Transverse colon (tissue), 4 donors: ENCODE measurements around the gene TM2D3. TPM values are rescaled to one million over a fixed set of nuclear protein-coding genes. Genes with fewer than 3 reads are reported as not detected.

Experiments
- DNase-seq: peaks from one replicate; pipeline ENCODE4 v3.0.0-alpha.2; 2019
- H3K27ac ChIP-seq, 4 donors: fragments of 200-600 bp; sonication (generic); 2 replicates each; pipeline ENCODE4 v1.5.1; 2016 to 2018; ENCODE audit warnings: inconsistent platforms in 4 of 4
- H3K27me3 ChIP-seq: fragments of 200-600 bp; sonication (generic); 2 replicates; pipeline ENCODE4 v1.5.1; 2017; ENCODE audit warnings: inconsistent platforms
- H3K36me3 ChIP-seq, 4 donors: fragments of 200-600 bp; sonication (generic); 2 replicates each; pipeline ENCODE4 v1.5.1; 2017 to 2019; ENCODE audit warnings: inconsistent platforms in 4 of 4
- H3K4me1 ChIP-seq, 4 donors: fragments of 200-600 bp; sonication (generic); 2 replicates each; pipeline ENCODE4 v1.5.1; 2017 to 2020; ENCODE audit warnings: inconsistent platforms in 4 of 4
- H3K4me3 ChIP-seq, 4 donors: fragments of 200-600 bp; sonication (generic); 1 replicate in 1 of 4; 2 replicates in 3 of 4; pipeline versions ENCODE4 v1.5.1 to v1.6.1; 2017 to 2019; ENCODE audit warnings: inconsistent platforms in 4 of 4
- H3K9me3 ChIP-seq, 2 donors: fragments of 200-600 bp; sonication (generic); 2 replicates each; pipeline ENCODE4 v1.5.1; 2017 to 2019; ENCODE audit warnings: inconsistent platforms in 2 of 2
- EP300 ChIP-seq: sonication (generic); formaldehyde crosslinking; IDR thresholded peaks from one replicate; pipeline ENCODE4 v1.6.1; 2017; ENCODE audit warnings: antibody characterized with exemption, low read depth
- POLR2A ChIP-seq: fragments of 450-650 bp; IDR thresholded peaks from one replicate; pipeline ENCODE4 v1.6.1; 2016; ENCODE audit warnings: antibody characterized with exemption, mild to moderate bottlenecking, moderate library complexity
- POLR2AphosphoS5 ChIP-seq, 3 donors: sonication (generic); formaldehyde crosslinking; IDR thresholded peaks; one replicate each; pipeline ENCODE4 v1.6.1; 2016; ENCODE audit warnings: antibody characterized with exemption in 3 of 3
- WGBS, 2 donors: methylation state at CpG; one replicate each; pipeline ENCODE4 v1.1.5; 2018; ENCODE audit warnings: low coverage in 1 of 2; 5-methylcytosine and 5-hydroxymethylcytosine counted together
- in situ Hi-C, 4 donors: fragments of 200-750 bp; cut with MboI; loops; one replicate each; pipeline versions ENCODE4 v1.15.0 to v1.15.1; 2017; ENCODE audit warnings: low sequenced_read_pairs in 3 of 4, low pct_ligation_motif_present in 1 of 4, low pct_unique_long_range_greater_than_20kb in 1 of 4
- intact Hi-C: fragments of 100-400 bp; cut with DNase I; formaldehyde crosslinking; loops from one replicate; pipeline ENCODE4 v1.15.1; 2023; ENCODE audit warnings: low total_unique reads
- total RNA-seq, 4 donors: library from RNA; depleted of rRNA; stranded (reverse); fragments of >200 nt; gene quantifications; one replicate each; pipeline ENCODE4 v1.1.0, GENCODE V29; 2016
- TF ChIP-seq, protein P1 (sequence below), 5 experiments: fragments of 200-600 bp in 3 of 5; fragments of 450-650 bp in 2 of 5; sonication (generic) in 3 of 5; IDR thresholded peaks; 1 replicate in 2 of 5; 2 replicates in 3 of 5; pipeline ENCODE4 v1.5.1; 2016 to 2017; ENCODE audit warnings: antibody characterized with exemption in 5 of 5, inconsistent platforms in 3 of 5, mild to moderate bottlenecking in 2 of 5, moderate library complexity in 1 of 5

The TM2D3 gene
- total RNA-seq, 4 donors from 2014 or later, result 13.8 to 46.4 (median 33.6) TPM

DNA sequence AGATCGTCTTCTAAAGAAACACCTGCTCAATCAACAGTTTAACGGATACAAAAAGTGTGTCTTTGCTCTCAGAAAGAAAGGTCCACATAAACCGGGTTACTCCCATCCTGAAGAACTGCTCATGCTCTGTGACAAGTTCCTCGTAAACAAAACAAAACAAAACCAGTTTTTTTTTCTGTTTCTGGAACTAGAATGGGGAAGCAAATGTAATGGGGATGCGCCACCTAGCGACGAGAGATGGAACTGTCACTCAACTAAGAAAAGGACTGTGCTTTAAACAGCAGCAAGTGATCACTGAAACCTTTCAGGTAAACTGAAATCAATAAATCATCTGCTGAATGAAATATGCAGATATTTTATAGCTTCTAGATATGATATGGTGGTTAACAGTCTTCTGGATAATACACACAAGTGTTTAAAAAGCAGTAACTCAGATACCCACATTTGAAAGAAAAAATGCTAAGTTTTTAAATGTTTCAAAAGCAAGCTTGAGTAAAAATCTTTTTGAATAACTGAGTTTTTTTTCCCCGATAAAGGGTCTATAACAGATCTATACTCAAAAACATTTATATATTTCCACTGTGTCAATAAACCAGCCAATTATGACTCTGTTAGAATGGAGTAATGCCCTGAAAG is 10.9 kb downstream of the TM2D3 start:
- TF ChIP-seq POLR2A (no peak), POLR2AphosphoS5 (IDR thresholded peaks at IDR 0.05) (no peak)
- TF ChIP-seq, protein P1, sequence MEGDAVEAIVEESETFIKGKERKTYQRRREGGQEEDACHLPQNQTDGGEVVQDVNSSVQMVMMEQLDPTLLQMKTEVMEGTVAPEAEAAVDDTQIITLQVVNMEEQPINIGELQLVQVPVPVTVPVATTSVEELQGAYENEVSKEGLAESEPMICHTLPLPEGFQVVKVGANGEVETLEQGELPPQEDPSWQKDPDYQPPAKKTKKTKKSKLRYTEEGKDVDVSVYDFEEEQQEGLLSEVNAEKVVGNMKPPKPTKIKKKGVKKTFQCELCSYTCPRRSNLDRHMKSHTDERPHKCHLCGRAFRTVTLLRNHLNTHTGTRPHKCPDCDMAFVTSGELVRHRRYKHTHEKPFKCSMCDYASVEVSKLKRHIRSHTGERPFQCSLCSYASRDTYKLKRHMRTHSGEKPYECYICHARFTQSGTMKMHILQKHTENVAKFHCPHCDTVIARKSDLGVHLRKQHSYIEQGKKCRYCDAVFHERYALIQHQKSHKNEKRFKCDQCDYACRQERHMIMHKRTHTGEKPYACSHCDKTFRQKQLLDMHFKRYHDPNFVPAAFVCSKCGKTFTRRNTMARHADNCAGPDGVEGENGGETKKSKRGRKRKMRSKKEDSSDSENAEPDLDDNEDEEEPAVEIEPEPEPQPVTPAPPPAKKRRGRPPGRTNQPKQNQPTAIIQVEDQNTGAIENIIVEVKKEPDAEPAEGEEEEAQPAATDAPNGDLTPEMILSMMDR (IDR thresholded peaks at IDR 0.05), result peak; percentile 92 to 98 (median 94)
- Histone ChIP-seq H3K9me3 (no peaks in the 10 kb centered on the region), H3K4me1 (peaks cover 7 to 45% (median 15%) of the 10 kb centered on the region in 4 donors), H3K4me3 (no peak overlapping the region), H3K27me3 (no peaks in the 10 kb centered on the region), H3K36me3 (peaks cover 0 to 29% (median 11%) of the 10 kb centered on the region in 4 donors), H3K27ac (peak overlapping the region; percentile 52 to 76 (median 60))
- WGBS, 2 donors, result 18 to 28% methylated on average over 8 of the region's 8 CpGs
- peak; percentile 84 for DNase-seq
- in situ Hi-C loops (loop anchor here (5.0 to 10.0 kb wide), 3 partner anchors 344 to 349 kb away; partner anchors contain the start of gene SNRPA1 (in 3 of the 4)), intact Hi-C loops (loop anchor here (2.0 kb wide), 1 partner anchor 336 kb away; no protein-coding TSS in a partner anchor)

DNA sequence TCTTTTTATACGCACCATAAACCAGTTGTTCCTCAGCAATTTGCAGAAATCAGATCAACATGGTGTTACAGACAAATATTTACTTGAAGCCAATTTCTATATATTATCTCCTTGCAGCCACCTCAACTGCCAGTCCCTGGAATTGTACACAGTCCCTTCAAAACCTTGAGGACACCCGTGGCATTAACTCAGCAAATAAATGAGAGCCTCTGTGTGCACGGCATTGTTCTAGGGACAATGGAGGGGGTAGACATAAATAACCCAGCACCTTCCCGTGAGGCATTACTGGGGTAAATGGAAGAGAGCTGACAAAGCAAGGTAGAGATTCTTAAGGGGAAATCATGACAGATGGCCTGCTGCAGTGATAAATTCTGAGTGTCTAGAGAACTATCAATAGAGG is 12.5 kb downstream of the TM2D3 start:
- in situ Hi-C loops, result loop anchor here (5.0 to 10.0 kb wide), 3 partner anchors 342 to 347 kb away; partner anchors contain the start of gene SNRPA1 (in 3 of the 4)
- intact Hi-C loops, result loop anchor here (2.0 kb wide), 1 partner anchor 335 kb away; no protein-coding TSS in a partner anchor
- TF ChIP-seq POLR2A, result no peak
- TF ChIP-seq POLR2AphosphoS5 (IDR thresholded peaks at IDR 0.05), result no peak
- TF ChIP-seq EP300, result no peak
- TF ChIP-seq, protein P1 (IDR thresholded peaks at IDR 0.05), result no peak
- no peaks in the 10 kb centered on the region for H3K9me3 ChIP-seq
- DNase-seq, result no peak
- peaks cover 0 to 14% (median 5%) of the 10 kb centered on the region in 4 donors for H3K36me3 ChIP-seq
- H3K4me3 ChIP-seq, result no peak overlapping the region
- no peaks in the 10 kb centered on the region for H3K27me3 ChIP-seq
- H3K4me1 ChIP-seq, result peaks cover 7 to 41% (median 15%) of the 10 kb centered on the region in 4 donors
- 73 to 83% methylated on average over 2 to 4 of the region's 4 CpGs for WGBS, 2 donors
- no peak overlapping the region for H3K27ac ChIP-seq

DNA sequence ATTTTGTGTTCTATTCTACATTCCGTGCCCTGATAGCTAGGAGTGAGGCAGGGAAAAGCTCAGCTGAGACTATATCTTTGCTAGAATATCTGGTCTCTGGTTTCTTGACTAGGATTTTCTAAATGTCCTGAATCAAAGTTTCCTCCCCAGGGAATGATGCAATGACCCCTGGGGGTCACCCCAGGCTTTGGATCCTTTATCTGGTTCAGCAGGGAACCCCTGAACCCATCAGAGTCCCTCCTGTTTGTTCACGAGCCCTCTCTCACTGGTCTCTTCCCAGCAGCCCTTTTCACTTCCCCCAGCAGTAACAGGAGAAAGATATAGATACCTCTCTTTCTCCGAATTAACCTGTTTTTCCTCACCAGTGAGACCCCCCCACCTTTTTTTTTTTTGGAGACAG is 14.3 kb downstream of the TM2D3 start:
- in situ Hi-C loops, result no loop called here
- Histone ChIP-seq H3K4me1 (peaks cover 7 to 40% (median 15%) of the 10 kb centered on the region in 4 donors), H3K36me3 (peaks cover 0 to 5% (median 0%) of the 10 kb centered on the region in 4 donors), H3K27me3 (no peaks in the 10 kb centered on the region), H3K9me3 (no peaks in the 10 kb centered on the region), H3K27ac (peak overlapping the region in 3 of 4 donors; percentile 25 to 30 (median 29)), H3K4me3 (no peak overlapping the region)
- intact Hi-C loops, result no loop called here
- WGBS, 2 donors, result 38 to 64% methylated on average over 2 to 3 of the region's 3 CpGs
- TF ChIP-seq POLR2A (no peak), EP300 (no peak), POLR2AphosphoS5 (IDR thresholded peaks at IDR 0.05) (no peak)
- TF ChIP-seq, protein P1 (IDR thresholded peaks at IDR 0.05), result no peak
- DNase-seq, result no peak

DNA sequence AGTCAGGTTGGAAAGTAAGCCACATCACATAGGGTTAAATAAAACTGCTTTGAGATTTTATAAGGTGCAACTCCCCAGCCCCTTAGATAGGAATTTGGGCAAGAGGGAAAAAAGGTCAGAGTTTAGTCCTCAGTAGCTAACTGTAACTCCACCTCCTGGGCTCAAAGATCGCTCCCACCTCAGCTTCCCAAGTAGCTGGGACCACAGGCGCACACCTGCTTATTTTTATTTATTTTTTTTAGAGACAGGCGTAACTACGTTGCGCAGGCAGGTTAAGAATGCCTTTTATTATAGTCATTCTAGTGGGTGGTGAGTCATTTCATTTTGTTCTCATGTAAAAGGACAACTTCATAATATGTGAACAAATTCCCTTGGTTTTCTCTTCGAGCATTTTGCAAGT is 14.7 kb downstream of the TM2D3 start:
- Histone ChIP-seq H3K36me3 (peaks cover 0 to 5% (median 0%) of the 10 kb centered on the region in 4 donors), H3K4me1 (peaks cover 7 to 36% (median 14%) of the 10 kb centered on the region in 4 donors), H3K9me3 (no peaks in the 10 kb centered on the region), H3K27ac (peak overlapping the region in 3 of 4 donors; percentile 25 to 30 (median 29)), H3K27me3 (no peaks in the 10 kb centered on the region), H3K4me3 (no peak overlapping the region)
- WGBS, 2 donors, result 43 to 49% methylated on average over 4 to 6 of the region's 6 CpGs
- TF ChIP-seq EP300, result no peak
- TF ChIP-seq POLR2AphosphoS5 (IDR thresholded peaks at IDR 0.05), result no peak
- TF ChIP-seq POLR2A, result no peak
- TF ChIP-seq, protein P1 (IDR thresholded peaks at IDR 0.05), result no peak
- in situ Hi-C loops (no loop called here), intact Hi-C loops (no loop called here)
- peak; percentile 33 for DNase-seq
